Stimulated activated CD4-positive, alpha-beta T cell treated with anti-CD3 and anti-CD28 coated beads, Interleukin-2, amount 100 ng/mL, for 48 hours (primary cell): ENCODE measurements around the gene TSPAN9.

Experiments used
- DNase-seq, 2 donors: peaks; one replicate each; pipeline ENCODE4 v3.0.0-alpha.2; 2020

The TSPAN9 gene

DNA sequence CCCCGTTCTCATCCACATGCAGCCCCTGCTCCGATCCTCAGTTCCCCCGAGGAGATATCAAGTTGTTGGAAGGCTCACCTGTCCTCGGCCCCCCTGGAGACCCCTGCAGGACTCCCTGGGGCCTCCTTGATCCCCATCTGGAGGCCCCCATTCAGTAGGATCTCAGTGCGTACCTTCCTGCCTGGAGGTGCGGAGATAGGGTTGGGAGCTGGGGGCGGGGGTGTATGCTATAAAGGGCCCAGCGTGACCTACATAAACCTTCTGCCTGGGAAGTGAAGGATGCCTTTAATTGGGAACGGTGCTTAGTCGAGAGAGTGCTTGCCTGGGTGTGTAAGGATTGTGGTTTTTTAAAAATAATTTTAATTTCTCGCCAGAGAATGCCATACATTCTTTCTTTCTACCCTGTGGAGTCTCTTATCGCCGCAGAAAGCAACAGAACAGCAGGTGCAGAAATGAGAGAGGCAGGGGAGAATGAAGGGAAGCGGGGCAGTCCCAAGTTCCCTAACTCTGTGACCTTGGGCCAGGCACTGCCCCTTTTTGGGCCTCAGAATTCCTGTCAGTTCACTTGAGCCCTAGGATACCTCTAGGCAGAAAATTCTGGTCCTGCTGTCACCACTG lies 153.7 kb downstream of the TSPAN9 start:
- DNase-seq: no peak

DNA sequence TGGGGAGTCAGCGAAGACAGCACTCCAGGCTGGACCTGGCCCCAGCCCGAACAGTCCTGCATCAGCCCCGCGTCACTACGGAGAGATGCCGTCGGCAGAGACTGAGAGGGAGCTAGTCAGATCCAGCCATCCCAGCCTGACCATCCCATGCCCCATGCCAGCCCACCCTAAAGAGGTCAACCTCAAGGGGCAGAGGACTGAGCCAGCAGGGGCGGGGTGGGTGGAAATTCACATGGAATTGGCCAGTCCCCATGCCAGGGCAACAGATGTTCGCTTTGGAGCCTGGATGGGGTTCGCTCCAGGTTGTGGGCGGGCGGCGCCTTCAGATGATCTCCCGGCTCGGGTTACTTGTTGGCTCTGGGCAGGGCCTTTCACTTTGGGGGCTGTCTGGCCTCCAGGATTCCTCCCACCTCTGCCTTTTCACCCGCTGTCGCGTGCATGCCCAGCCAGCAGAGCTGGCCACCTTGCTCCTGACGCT lies 154.3 kb downstream of the TSPAN9 start:
- no peak for DNase-seq

DNA sequence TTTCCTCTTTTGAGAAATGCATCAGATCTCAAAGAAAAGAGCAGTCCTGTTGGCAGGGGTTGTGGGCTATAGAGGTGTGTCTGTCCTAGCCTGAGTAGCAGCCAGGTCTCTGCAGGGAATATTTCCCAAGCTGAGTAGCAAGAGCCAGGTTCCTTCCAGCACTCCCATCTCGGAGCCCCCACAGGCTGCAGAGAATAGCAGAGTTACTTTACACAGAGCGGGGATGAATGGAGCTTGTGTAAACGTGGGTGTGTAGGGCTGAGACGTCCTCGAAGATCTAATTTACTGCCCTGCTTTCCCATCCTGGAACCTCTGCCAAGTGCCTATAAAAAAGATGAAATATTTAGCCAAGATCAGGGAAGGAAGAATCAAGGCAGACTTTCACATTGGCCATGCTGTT lies 156.6 kb downstream of the TSPAN9 start:
- no peak for DNase-seq

DNA sequence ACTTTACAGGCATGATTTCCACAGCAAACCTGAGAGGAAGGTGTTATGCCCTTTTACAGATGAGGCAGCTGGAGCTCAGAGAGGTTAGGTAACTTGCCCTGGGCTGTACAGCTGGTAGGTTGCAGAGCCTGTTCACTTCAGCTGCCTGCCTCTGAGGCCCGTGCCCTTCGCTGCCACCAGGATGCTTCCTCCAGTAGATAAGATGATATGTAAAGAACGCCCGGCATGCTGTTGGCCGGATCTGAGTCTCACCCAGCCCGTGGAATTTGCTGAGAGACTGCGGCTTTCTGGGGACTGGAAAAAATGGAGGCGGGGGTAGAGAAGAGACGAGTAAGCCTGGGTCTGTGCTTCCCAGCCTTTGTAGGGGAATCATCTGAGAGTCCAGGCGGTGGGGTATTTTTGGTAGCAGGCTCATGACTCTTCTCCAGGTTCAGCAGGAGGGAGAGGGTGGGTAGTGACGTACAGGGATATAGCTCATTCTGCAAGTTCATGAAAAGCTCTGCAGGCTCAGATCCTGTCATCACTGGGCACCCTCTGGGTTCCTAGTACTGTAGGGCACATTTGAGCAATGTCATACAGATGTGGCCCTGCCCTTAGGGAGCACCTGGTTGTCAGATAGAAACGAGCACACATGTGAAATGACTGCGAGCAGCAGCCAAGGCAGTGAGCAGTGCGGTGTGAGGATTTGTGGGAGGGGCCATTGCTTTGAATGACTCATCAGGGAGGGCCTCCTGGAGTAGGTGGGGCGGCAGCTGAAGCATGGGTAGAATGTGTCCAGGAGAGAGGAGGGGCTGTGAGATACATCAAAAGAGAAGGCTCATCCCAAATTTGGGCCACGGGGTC lies 159.4 kb downstream of the TSPAN9 start:
- peak in 1 of 2 donors; percentile 12 for DNase-seq

DNA sequence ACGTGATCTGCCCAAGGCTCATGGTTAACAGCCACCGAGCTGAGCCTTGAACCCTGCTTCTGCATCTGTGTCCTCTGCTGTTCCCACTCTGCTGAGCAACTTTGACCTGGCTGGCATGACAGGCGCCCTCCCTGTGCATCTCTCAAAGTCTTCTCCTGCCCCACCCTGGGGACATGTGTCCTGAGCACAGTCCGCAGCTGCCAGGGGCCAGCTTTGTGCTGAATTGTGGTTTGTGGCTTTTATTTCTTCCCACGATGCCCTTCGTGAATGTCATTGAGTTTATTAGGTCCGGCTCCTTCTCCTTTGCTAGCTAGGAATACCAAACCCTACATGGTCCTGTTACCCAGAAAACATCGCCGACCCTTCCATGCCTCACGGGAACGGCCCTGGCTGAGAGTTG lies 161.0 kb downstream of the TSPAN9 start:
- no peak for DNase-seq

DNA sequence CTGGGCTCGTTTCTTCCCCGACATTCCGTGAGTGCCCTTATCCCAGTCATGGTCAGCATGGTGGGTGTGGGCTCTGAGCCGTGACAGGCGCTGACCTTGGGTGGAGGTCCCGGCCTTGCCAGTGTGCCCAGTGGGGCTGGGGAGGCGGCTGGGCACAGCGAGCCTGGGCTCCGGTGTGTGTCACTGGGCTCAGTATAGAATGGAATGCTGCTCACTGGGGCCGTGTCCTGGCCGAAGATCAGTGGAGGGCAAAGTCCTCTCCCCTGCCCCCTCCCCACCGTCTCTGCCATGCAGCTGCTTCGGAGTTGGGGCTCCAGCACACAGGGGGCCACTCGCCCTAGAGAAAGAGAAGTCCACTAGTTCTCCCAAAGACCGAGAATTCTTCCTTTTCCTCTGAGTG lies 164.4 kb downstream of the TSPAN9 start:
- no peak for DNase-seq

DNA sequence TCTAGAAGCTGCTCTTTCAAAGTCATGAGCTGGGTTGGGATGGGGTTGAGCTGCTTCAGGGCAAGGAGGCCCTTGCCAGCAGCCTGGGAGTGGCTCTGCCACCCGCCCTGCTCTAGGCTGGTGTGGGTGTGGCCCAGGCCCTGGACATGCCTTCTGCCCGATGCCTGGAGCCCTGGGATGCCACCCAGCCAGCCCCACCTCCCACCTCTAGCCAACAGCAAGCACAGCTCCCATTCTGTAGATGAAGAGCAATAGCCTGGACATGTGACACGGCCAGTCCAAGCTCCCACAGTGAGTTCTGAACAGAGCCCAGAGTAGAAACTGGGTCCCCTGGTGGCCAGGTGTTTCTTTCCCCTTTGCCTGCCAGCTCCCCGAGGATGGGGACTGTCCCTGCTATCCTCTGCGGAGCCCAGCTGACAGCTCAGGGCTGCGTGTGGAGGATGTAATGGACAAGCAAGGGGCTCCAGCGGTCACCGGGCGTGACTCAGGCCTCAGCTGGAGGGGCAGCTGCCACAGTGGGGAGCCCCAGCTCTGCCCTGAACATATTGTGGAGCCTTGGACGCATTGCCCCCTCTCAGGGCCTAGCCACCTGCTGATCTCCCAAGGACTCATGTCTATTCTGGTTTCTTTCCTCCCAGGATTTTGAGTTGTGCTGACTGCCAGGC lies 165.2 kb downstream of the TSPAN9 start:
- DNase-seq: no peak

DNA sequence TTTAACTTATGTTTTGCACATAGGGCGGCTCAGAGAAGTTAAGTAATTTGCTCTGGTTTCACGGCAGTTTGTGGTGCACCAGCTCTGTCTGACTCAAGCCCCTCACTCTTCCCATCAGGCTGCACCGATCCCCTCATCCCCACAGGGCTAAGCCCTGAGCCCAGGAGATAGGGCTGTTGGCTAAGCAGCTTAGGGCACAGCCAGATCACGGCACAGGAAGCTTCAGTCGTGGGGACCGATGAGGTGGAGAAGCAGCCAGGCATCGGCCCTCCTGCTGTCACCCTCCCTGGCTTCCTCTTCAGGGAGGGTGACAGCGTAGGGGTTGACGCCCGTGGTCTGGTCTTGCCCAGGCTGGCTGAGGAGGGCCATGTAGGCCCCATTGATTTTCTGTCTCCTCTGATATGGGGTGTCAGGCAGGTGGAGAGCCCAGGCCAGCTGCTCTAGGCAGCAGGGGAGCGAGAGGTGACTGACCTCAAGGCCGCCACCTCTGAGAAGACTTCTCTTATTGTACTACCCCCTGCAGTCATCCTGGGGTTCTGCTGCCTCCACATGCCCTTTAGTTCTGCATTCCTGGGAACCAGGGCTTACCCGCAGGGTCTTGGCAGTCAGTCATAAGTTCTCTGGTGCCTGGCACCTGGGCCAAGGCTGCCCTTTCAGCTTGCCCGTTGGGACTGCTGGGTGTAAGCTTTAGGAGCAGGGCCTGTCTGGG lies 166.4 kb downstream of the TSPAN9 start:
- no peak for DNase-seq

DNA sequence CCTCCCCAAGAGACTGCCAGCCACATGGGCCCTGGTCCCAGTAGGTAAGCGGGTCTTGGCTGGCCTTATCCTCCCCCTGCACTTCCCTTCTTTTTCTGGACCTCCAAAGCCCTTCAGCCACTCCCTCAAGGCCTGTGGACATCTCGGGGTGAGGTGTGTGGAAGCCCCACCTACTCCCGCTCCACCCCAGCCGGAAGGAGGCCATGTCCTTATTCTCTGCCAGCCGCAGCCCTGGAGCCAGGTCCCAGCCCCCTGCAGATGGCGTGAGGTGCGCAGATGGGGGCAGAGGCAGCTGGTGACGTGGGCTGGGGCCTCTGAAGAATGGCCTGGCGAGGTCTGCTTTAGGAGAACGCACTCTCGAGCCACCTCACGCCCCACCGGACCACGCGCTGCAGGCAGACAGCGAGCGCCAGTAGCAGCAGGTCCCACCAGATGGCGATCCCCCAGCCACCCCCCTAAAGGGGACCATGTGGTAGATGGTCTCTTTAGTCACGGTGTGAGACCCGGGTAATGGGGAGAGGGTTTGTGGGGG lies 167.1 kb downstream of the TSPAN9 start:
- no peak for DNase-seq

DNA sequence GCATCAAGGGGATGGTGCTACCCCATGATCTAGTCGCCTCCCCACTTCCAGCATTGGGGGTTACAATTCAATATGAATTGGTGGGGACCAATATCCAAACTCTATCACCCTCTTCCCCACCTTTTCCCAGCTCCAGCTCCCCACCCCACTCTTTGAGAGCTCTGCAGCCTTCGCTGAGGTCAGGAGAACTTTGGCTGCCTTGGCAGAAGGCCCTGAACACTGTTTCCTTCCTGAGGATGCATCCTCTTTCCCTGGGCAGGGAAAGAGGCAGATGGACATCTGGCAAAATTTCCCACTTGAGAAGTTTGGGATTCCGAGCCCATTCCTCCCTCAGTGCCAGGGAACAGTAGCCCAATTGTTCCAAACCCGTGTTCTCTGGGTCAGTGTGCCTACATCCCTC lies 169.1 kb downstream of the TSPAN9 start:
- DNase-seq: no peak

DNA sequence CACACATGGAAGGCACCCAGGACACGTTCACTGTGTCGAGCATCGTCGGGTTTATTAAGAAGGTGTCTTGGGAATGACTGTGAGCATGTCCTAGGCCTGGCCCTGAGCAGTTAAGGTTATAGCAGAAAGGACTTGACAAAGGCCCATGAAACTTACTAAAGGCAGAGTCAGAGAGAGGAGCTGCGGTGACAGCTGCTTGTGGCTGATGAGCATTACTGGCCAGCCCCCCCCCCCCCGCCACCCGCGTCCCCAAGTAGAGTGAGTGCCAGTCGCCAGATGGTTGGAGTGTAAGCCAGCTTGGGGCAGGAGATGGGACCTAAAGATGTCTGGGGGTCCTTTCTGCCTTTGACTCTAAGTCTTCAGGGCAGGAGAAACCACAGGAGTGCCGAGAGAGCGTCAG lies 169.9 kb downstream of the TSPAN9 start:
- DNase-seq: no peak

DNA sequence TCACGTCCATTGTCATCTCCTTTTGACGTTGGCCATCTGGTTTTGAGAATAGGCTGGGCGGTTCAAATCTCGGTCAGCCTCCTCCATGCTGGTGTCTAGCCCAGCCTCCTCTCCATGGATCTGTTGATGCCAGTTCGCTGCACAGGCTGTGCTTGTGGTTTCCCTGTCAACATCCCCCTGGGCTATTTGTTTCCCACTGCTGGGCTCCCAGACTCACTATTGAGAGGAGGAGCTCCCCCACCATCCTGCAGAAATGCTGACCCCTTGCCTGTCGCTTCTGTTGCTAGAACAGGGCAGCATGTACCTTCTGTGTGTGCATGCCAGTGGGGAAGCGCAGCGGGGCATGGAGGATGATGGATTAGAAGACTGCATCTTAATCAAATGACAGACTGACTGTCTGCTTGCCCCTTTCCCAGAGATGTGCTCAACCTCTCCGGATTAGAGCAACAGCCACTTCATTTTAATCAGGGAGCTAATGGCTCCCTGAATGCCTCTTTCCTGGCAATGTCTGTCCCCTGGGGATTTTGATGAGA lies 170.5 kb downstream of the TSPAN9 start:
- no peak for DNase-seq

DNA sequence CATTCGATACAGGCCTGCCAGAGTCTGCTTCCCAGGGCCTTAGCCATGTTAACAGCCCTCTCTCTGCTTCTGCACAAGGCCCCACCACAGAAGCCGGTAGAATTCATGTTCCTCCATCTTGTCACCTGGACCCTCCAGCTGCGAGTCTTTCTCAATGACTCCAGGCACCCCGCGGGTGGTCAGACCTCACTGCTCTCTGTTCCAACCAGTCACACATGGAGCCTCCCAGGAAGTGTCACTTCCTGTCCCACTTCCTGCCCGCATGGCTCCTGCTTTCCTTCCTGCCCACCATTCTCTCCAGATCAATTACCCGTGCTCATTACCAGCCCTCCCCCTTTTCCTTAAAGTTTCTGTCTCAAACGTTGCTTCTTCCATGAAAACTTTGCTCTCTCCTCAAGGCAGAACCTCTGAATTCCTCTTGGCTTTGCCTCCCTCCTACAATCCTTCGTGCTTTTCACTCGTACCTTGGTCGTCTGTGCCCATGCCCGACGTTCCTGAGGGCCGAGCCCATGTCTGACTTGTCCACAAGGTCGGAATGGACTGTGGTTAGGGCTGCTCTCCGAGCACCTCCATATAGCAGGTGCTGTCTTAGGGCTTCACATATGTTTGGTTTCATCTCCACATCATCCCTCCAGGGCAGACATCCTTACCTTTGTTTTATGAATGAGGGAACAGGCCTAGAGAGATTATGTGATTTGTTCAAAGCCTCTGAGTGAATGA lies 172.1 kb downstream of the TSPAN9 start:
- DNase-seq: no peak

DNA sequence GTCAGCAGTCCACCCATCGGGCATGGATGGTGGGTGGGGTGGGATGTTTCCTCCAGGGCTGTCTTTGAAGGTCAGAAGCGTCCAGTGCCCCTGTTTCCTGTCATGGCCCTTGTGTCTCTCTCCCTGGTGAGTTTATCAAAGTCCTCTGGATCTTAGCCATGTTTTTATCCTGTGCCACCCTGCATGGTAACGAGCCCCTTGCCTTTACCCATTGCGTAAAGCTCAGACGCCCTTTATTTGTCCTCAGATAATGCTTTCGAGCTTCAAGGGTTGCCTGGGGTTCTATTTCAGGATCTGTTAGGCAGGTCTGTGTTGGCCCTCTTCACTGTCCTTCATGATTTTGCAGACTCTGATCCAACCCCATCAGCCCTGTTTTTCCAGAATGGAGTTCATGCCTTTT lies 172.9 kb downstream of the TSPAN9 start:
- DNase-seq: no peak

DNA sequence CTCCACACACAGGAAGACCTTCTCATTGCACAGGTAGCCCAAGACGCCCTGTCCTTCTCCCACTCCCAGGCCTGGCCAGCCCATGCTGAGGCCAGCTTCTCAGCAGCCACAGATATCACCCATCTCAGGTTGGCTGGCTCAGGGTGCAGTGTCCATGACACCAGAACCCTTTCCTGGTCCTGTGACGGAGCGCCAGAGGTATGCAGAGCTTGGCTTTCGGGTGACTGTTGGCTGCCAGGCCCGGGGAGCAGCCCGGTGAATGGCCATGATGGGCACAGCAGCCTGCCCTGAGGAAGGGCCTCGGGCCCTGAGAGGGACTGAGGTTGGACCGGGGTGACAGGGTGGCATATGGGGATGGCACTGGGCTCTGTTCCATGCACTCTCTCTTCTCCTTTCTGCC lies 173.4 kb downstream of the TSPAN9 start:
- no peak for DNase-seq

DNA sequence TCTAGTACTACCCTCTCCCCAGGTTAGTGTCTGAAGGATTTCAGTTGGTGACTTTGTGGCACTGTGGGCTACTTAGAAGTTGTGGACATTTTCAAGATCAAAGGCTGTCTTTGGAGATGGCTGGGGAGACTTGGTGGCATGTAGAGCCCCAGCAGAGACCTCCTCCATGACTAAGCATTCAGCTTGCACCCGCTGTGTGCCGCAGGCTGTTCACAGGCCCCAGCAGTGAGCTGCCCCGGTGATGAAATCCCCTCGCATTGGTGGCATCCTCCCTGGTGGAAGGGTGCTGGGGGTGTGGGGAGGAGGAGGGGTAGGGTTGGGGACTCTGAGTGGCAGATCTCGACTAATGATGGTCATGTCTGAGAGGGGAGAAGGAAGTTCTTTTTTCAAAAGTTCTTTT lies 173.9 kb downstream of the TSPAN9 start:
- DNase-seq: no peak

DNA sequence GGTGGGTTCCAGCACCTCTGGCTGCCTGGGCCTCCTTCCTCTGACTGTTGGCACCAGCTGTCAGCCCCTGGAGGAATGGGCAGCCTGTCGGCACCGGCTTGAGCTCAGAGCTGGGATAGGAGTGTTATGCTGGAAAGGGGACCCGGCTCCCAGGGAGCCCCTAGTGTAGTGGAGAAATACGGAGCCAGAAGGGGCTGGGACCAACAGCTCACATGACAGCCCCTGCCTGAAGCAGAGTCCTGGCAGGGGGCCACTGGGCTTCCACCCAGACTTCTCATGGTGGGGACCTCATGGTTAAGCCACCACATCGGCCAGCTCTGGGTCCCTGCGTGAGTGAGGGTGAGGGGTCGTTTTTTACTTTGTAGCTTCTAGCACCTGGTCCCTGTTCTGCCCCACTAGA lies 174.5 kb downstream of the TSPAN9 start:
- no peak for DNase-seq

DNA sequence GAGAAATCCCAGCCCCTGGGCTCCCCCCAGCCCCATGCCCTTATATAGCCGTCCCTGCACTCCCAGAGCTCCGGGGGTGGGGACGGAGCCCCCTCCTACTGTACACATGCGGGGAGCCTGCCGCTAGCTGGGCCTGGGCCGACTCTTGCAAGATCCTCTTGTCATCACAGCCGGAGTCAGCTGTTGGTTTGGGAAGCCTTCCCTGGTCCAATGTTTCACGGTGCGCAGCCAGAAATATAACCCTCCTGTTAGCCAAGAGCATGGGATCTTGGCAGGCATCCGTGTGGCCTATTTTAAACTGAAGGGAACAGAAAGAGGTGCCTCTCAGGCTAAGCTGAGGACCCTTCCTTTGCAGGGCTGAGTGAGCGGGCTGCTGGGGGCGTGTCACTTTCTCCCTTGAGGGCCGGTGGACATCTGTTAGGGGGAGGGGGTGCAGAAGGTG lies 175.3 kb downstream of the TSPAN9 start:
- DNase-seq: no peak

DNA sequence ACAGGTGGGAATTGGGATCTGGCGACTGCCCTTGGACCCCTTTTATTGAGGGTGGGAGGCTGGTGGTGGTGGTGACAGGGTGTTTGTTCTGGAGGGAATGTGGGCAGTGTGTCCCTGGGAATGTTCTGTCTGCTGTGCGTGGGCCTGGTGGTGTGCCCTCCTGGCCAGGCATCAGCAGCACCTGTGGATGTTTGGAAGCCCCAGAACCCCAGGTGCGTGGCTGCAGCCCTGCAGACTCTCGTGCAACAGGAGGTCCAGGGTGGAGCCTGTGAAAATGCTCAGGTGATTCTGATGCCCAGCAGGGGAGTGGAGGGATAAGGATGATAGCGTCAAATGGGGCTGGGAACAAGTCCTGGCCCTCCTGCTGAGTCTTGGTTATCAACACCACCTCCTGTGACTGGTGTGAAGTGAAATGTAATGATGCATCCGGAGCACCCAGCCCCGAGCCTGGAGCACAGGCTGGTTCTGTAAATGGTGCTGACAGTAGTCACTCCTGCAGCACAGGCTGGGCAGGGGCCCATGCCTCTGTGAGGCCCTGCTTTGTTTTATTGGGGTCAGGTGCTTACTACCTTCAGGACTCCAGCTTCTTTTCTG lies 176.6 kb downstream of the TSPAN9 start:
- no peak for DNase-seq

DNA sequence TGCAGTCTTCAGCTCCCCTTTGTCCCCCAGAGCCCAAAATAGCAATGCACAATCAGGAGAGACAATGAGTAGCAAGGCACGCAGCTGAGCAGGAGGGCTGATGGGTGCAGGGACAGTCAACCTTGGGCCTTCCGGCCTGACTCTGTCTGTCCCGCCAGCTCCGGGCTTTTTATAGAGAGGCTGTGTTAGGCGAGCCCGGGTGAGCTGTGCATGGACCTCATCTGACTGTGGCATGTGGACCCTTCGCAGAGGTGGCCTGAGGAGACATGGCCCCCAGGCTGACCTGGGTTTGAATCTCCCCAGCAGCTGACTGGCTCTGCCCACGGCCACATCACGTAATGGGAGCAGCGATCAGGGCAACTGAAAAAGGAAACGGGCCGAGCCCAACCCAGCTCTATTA lies 177.9 kb downstream of the TSPAN9 start:
- no peak for DNase-seq

DNA sequence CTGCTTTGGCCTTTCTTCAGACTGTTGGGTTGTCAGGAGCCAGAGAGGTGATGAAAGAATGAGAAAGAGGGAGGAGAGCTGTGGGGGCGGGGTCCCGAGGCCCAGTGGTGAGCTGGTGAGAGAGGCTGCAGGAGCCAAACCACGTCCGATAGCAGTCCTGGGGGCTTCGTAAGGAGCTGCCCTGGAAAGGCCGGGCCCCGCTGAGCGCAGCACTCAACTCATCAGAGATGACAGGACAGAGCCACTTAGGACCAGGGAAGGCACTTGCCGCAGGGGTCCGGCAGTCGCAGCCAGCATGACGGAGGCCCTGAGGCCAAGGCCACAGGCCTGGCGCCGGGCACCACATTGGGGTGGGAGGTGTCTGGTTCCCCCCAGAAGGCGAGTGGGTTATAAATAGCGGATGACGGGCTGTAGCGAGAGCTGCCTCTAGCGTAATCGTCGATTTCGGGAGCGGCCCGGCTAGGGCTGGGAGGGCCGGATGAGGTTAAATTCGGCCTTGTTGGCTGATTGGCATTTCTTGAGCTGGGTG lies 179.0 kb downstream of the TSPAN9 start:
- no peak for DNase-seq
